Pons (tissue), 1 donor: ENCODE results near the gene FILIP1.

Source experiments
- DNase-seq: peaks from one replicate; pipeline ENCODE4 v3.0.0-alpha.2; 2016; ENCODE audit warnings: low spot score

Gene FILIP1

GRCh38 chr6:75492386-75493153 is 1.0 kb downstream of the FILIP1 start:
- no peak for DNase-seq

DNA sequence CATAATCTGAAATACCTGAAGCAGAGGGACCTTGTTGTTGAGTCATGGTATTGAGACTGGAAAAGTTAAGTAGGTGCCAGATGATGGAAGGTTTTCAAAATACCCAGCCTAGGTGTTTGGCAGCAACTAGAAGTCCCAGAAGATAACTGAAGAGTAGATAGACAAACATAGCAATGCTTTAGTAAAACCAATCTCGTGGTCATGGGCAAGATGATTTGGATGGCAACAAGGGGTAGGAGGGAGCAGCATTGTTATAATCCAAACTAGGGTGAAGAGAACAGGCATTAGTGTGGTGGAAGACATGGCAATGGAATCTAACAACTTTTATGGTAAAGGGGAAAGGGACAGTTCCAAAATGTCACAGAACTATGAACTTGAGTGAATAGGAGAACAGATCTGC is 2.3 kb downstream of the FILIP1 start:
- no peak for DNase-seq

DNA sequence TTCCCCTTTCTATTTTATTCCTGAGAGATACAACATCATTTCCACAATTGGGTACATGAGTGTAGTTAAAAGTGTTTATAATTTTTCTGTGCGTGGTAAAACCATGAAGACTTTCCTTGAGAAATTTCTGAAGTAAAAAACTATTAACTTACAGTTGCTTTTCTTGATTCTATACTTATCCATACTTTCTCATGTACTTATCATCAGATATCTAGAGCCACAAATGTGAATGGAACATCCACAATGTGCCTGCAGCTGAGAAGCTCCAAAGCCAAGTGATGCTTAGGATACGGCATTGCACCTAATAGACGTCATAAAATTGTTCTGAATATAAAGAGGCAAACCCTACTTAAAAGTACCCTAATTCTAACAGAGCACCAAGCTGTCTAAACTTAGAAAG is 2.9 kb downstream of the FILIP1 start:
- DNase-seq: no peak

- DNase-seq: no peak
These were observed 4.6 kb downstream of the FILIP1 start for GRCh38 chr6:75489025-75489424.

DNA sequence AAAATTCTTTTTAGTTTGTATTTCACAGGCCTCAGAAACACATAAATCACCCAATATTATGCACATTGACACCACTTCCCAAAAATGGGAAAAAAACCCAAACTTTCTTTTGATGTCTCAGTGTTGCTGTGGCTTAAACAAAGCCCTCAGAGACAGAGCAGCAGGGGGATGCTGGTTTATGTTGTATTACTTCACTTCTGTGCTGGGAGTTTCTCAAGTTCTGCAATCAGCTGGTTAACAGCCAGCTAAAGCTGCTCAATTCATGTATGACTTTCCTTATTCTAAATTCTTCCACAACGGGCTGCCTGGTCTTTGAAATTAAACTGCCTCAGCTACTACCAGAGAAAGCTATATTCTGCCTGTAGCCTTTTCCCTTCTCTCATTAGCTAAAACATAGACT is 5.6 kb downstream of the FILIP1 start:
- DNase-seq: no peak

GRCh38 chr6:75486850-75487518 is 6.6 kb downstream of the FILIP1 start:
- no peak for DNase-seq

DNA sequence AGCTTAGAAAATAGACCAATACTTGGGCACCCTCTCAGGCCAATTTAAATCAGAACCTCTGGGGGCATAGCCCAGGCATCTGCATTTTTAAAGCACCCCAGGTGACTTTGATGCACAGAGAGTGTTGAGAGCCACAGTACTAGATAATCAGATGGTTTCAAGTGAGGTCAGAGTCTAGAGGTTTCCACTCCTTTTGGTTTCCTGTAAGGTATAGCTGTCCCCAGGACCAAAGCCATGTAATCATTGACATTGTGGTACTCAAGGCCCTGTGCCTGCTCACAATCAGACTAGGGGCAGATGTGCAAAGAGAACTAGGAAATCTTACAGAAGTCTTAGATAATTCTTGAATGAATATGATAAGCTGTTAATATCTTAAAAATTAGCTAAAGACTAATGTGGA is 9.1 kb downstream of the FILIP1 start:
- DNase-seq: no peak

GRCh38 chr6:75483136-75483952 is 10.3 kb downstream of the FILIP1 start:
- no peak for DNase-seq

GRCh38 chr6:75481936-75482593 is 11.5 kb downstream of the FILIP1 start:
- no peak for DNase-seq

DNA sequence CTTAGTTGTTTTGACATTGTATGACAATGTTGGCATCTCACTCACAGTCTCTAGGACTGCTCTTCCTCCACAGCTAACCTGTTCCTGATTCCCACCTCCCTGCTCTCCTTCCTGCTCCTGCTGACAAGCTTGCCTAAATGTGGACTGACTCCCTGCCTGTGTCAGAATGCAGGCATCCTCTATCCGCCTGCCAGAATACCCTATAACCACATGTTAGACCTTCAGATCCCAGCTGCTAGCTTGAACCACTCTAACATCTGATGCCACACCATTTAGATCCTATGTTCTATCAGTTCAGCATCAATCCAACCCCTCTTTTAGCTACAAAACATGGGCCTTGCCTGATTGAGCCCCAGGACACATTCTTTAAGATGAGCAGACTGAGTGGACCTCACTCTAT is 12.2 kb downstream of the FILIP1 start:
- DNase-seq: no peak

DNA sequence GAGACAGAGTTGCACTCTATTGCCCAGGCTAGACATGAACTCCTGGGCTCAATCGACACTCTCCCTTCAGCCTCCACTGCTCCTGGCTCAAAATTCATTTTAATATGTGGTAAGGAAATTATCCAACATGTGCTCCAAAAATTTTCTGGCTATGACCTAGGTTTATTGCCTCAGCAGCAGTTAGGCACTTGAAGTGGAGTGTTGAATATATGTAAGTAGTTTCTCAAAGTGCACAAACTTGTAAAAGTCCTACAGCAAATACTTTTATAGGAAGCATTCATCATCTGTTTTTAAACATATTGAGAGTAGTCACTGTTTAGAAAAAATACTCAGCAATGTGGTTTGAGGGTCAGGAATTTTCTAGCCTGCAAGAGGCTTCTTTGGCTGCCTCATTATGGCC is 13.2 kb downstream of the FILIP1 start:
- DNase-seq: no peak

GRCh38 chr6:75479712-75480111 is 13.9 kb downstream of the FILIP1 start:
- DNase-seq: no peak

DNA sequence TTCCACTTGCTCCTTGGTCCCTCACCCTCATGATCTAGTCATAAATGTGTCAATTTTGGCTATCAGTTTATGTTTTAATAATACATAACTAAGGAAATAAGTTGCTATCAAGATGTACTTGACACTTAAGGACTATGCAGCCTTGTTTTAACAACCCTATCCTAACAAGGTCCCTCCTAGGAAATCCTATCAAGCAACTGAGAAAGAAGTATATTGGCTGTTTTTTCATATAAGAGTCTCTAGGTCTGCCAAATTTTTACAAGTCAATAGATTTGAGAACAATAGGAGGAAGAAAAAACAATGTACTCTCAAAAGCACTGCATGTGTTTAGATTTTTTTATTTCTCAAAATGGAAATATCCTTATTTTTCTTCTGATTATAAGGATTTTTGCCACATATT is 14.7 kb downstream of the FILIP1 start:
- DNase-seq: no peak

DNA sequence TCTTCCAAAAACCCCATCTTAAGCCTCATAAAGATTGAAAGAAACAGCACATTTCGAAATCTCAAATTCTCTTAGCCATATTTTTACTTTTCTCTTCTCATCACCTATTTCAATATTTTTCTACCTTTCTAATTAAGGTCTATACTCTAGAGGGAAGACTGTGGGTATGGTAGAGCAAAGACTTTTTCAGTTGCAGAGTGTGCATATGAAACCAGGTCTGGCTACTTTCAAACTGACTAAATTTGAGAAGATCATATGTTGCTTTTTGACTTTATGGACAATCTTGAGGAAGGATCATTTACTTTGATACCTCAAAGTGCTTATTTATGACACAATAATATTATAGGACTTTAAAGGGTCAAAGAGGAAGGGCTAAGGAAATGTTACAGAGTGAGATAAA is 20.7 kb downstream of the FILIP1 start:
- no peak for DNase-seq

DNA sequence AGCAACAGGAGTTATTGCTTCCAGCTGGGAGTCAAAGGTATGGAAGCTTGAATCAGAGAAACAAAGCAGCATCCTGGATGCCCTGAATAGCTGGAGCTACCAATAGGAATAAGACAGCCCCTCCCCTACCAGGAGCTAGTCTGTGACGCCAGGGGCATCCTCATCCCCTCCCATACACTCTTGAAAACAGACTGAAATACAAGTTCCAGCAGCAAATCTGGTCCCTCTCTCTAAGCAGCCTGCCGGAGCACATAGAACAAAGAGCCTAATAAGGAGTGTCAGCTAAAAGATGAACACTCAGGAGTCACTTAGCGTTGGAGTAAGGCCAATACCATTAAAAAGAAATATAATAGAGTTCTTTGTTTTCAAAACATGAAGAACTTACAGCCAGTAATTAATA is 25.6 kb downstream of the FILIP1 start:
- DNase-seq: no peak

GRCh38 chr6:75467284-75467683 is 26.3 kb downstream of the FILIP1 start:
- DNase-seq: no peak

DNA sequence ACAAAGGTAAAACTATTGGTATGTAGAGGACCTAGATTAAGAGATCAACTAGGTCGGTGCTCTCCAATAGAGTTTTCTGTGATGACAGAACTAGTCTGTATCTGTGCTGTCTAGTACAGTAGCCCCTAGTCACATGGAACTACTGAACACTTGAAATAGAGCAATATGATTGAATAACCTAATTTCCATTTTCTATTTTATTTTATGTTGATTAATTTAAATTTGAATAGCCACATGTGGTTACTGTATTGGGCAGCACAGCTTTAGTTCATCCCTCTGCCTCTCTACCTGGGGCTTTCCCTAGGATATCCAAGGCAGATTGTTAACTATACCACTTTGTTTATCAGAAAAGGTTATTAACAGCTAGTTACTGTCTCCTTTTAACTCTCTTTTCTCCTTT is 27.0 kb downstream of the FILIP1 start:
- DNase-seq: no peak

DNA sequence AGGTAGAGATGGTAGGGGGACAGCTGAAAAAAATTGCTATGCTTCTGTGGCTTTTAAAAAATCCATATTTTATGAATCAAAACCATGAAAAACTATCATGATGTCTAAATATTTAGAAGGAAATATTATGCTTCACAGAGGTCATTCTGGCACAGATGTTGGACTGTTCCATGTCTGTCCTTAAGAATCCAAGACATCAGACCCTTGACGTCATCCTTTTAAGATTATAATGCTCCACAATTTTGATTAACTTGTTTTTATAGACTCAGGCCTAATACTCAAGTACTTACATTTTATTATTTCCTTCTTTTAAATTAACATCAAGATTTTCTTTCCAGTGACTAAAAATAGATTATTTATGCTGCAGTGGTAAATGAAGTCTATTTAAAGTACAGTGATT is 29.7 kb downstream of the FILIP1 start:
- DNase-seq: no peak

DNA sequence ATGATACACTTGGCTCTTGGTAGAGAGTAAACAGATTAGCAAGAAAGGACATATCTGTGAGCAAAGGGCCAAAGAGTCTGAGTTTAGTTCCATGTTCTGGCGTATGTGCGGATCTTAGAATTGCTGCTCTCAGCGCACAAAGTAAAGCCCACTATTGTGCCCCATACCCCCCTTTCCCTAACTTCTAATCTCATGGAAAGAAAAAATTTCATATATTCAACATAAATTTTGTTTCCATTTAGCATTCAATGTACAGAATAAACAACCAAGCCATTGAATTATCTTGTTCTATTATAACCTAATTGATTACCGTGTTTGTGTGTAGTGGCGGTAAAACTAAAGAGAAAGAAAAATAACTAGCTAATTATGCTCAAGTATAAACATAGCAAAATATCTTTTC is 30.5 kb downstream of the FILIP1 start:
- DNase-seq: no peak

GRCh38 chr6:75460681-75461080 is 32.9 kb downstream of the FILIP1 start:
- no peak for DNase-seq

GRCh38 chr6:75458895-75459294 is 34.7 kb downstream of the FILIP1 start:
- no peak for DNase-seq

DNA sequence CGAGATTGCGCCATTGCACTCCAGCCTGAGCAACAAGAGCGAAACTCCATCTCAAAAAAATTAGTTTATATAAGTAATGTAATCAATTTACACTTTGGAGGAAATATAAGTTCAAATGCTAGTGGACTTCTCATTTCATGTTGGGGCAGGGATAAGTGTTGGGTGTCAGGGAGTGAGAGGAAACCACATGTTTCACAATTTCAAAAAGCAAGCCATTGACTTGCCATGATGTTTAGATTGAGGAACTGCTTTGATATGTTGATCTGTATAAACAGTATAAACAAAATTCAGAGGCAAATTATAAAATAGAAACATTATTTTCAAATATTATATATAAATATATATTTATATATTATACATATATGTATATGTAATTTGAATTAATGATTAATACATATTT is 42.7 kb downstream of the FILIP1 start:
- no peak for DNase-seq
